MM.1S (cell line): ENCODE data around the gene IGHMBP2.

ENCODE experiments used
- DNase-seq: peaks from one replicate; pipeline ENCODE4 v3.0.0-alpha.2; 2015
- H2AFZ ChIP-seq: fragments of 300-600 bp; sonication (generic); 2 replicates; pipeline ENCODE4 v1.6.0; 2016; ENCODE audit warnings: antibody characterized with exemption, low read length
- H3F3A ChIP-seq: fragments of 300-600 bp; sonication (generic); 2 replicates; pipeline ENCODE4 v1.6.1; 2016; ENCODE audit warnings: mild to moderate bottlenecking, antibody characterized with exemption, low read length, moderate library complexity, mixed read lengths; ENCODE audit not compliant: insufficient read depth
- H3K27ac ChIP-seq: fragments of 300-600 bp; sonication (generic); 2 replicates; pipeline ENCODE4 v1.5.1; 2016; ENCODE audit warnings: mild to moderate bottlenecking, low read length
- H3K27me3 ChIP-seq: fragments of 300-600 bp; sonication (generic); replicated peaks from 2 replicates; pipeline ENCODE4 v1.6.0; 2016; ENCODE audit warnings: low read length; ENCODE audit not compliant: insufficient read depth
- H3K36me3 ChIP-seq: fragments of 300-600 bp; sonication (generic); replicated peaks from 2 replicates; pipeline ENCODE4 v1.6.1; 2016; ENCODE audit warnings: mild to moderate bottlenecking, low read length, mixed read lengths; ENCODE audit not compliant: insufficient read depth
- H3K4me1 ChIP-seq: fragments of 300-600 bp; sonication (generic); 2 replicates; pipeline ENCODE4 v1.6.1; 2016; ENCODE audit warnings: low read length, mixed read lengths
- H3K4me2 ChIP-seq: fragments of 300-600 bp; sonication (generic); 2 replicates; pipeline ENCODE4 v1.6.0; 2016; ENCODE audit warnings: low read depth, low read length
- H3K4me3 ChIP-seq: fragments of 300-600 bp; sonication (generic); 2 replicates; pipeline ENCODE4 v1.5.1; 2016; ENCODE audit warnings: low read length, mixed read lengths
- H3K79me2 ChIP-seq: fragments of 300-600 bp; sonication (generic); 2 replicates; pipeline ENCODE4 v1.6.1; 2016; ENCODE audit warnings: mixed run types, low read length, mixed read lengths
- H3K9ac ChIP-seq: fragments of 300-600 bp; sonication (generic); 2 replicates; pipeline ENCODE4 v1.6.1; 2016; ENCODE audit warnings: low read length, mixed read lengths
- H3K9me2 ChIP-seq: fragments of 300-600 bp; sonication (generic); replicated peaks from 2 replicates; pipeline ENCODE4 v1.6.1; 2016; ENCODE audit warnings: mild to moderate bottlenecking, low read length, mixed read lengths; ENCODE audit not compliant: insufficient read depth
- H3K9me3 ChIP-seq: fragments of 300-600 bp; sonication (generic); replicated peaks from 2 replicates; pipeline ENCODE4 v1.6.1; 2016; ENCODE audit warnings: mild to moderate bottlenecking, low read length, mixed read lengths; ENCODE audit not compliant: insufficient read depth
- H4K20me1 ChIP-seq: fragments of 300-600 bp; sonication (generic); 2 replicates; pipeline ENCODE4 v1.6.1; 2016; ENCODE audit warnings: mild to moderate bottlenecking, low read length, moderate library complexity, mixed read lengths; ENCODE audit not compliant: insufficient read depth
- CTCF ChIP-seq: fragments of 300-600 bp; sonication (generic); IDR thresholded peaks from 2 replicates; pipeline ENCODE4 v1.5.1; 2016; ENCODE audit warnings: antibody characterized with exemption, low read length, mixed read lengths
- EZH2 ChIP-seq: fragments of 300-600 bp; sonication (generic); optimal IDR thresholded peaks from 2 replicates; pipeline ENCODE3; 2017; ENCODE audit warnings: low read depth, mild to moderate bottlenecking, antibody characterized with exemption, low read length, mixed read lengths
- EZH2phosphoT487 ChIP-seq: fragments of 300-600 bp; sonication (generic); IDR thresholded peaks from 2 replicates; pipeline ENCODE4 v1.6.1; 2018; ENCODE audit warnings: antibody characterized with exemption, low read length

Gene IGHMBP2

GRCh38 chr11:68965901-68966853 is 62.5 kb downstream of the IGHMBP2 start:
- no peak for DNase-seq
- H3K27ac ChIP-seq, result no peak overlapping the region
- TF ChIP-seq CTCF (no peak), EZH2phosphoT487 (no peak), EZH2 (no peak)

GRCh38 chr11:68966894-68967780 is 63.4 kb downstream of the IGHMBP2 start:
- peaks cover 75% of the 10 kb centered on the region for H3K27me3 ChIP-seq
- no peaks in the 10 kb centered on the region for H3K9me2 ChIP-seq
- H3K4me2 ChIP-seq, result no peak overlapping the region

More at GRCh38 chr11:68965901-68966853, 62.5 kb downstream of the IGHMBP2 start:
- Histone ChIP-seq H3K9ac (no peak overlapping the region), H4K20me1 (no peaks in the 10 kb centered on the region), H3K36me3 (no peaks in the 10 kb centered on the region), H2AFZ (no peak overlapping the region), H3K4me3 (no peak overlapping the region), H3K79me2 (no peaks in the 10 kb centered on the region), H3K27me3 (peaks cover 73% of the 10 kb centered on the region), H3K9me2 (no peaks in the 10 kb centered on the region), H3F3A (no peaks in the 10 kb centered on the region), H3K9me3 (no peaks in the 10 kb centered on the region), H3K4me1 (no peaks in the 10 kb centered on the region), H3K4me2 (no peak overlapping the region)

More at GRCh38 chr11:68966894-68967780, 63.4 kb downstream of the IGHMBP2 start:
- no peak overlapping the region for H2AFZ ChIP-seq
- H3K9me3 ChIP-seq, result no peaks in the 10 kb centered on the region
- H3K36me3 ChIP-seq, result no peaks in the 10 kb centered on the region
- no peaks in the 10 kb centered on the region for H4K20me1 ChIP-seq
- no peak overlapping the region for H3K9ac ChIP-seq
- no peak overlapping the region for H3K27ac ChIP-seq
- DNase-seq, result no peak
- TF ChIP-seq EZH2, result no peak
- no peak for TF ChIP-seq CTCF
- TF ChIP-seq EZH2phosphoT487, result no peak
- no peaks in the 10 kb centered on the region for H3K79me2 ChIP-seq
- H3F3A ChIP-seq, result no peaks in the 10 kb centered on the region
- H3K4me1 ChIP-seq, result no peaks in the 10 kb centered on the region
- no peak overlapping the region for H3K4me3 ChIP-seq
